ENCODE measurements around the gene PTPN1.

- TF ChIP-seq POLR2AphosphoS5 (IDR thresholded peaks at IDR 0.05; ENCODE audit: low read depth, low read length) (no peak), REST (IDR thresholded peaks at IDR 0.05; ENCODE audit: insufficient read depth in 1 of 2, low read depth in 2 of 2, low read length in 2 of 2) (no peak), SIN3A (IDR thresholded peaks at IDR 0.05; ENCODE audit: borderline replicate concordance, insufficient read depth, low read length) (no peak)
Observed at GRCh38 chr20:50563133-50563944, 53.2 kb downstream of the PTPN1 start.
